HG02642 (cell line): Measurements from ENCODE around the gene USP17L13.
"Not testable (repeated sequence)": the region's sequence is repeated elsewhere in the genome, so short reads cannot be mapped to it uniquely, and the experiment has no call there.

Experiments used
- ATAC-seq: cut with Tn5 transposase; IDR thresholded peaks from one replicate; pipeline ENCODE4 v1.9.1; 2021; ENCODE audit warnings: mild to moderate bottlenecking; ENCODE audit not compliant: unreplicated experiment, poor library complexity

The USP17L13 gene

GRCh38 chr4:9224596-9224995 is at the start of gene USP17L13:
USP17L13 (plus strand) TSS chr4:9224896; CDS start chr4:9224896, 0 bp downstream.
- ATAC-seq, result not testable (repeated sequence)

GRCh38 chr4:9210357-9210756 is 14.3 kb upstream of the USP17L13 start, which contains the start of gene USP17L10:
USP17L10 (plus strand) TSS chr4:9210657; CDS start chr4:9210657, 0 bp downstream.
- ATAC-seq, result not testable (repeated sequence)

GRCh38 chr4:9214701-9215100 is 10.0 kb upstream of the USP17L13 start:
- ATAC-seq, result not testable (repeated sequence)

- not testable (repeated sequence) for ATAC-seq
These were observed 9.6 kb upstream of the USP17L13 start, which contains the start of gene USP17L11 for GRCh38 chr4:9215105-9215504. USP17L11 (plus strand) TSS chr4:9215405; CDS start chr4:9215405, 0 bp downstream.

- not testable (repeated sequence) for ATAC-seq
These were observed 4.8 kb upstream of the USP17L13 start, which contains the start of gene USP17L12 for GRCh38 chr4:9219852-9220251. USP17L12 (plus strand) TSS chr4:9220152; CDS start chr4:9220152, 0 bp downstream.

- ATAC-seq, result not testable (repeated sequence)
These were observed 5.6 kb downstream of the USP17L13 start for GRCh38 chr4:9230249-9230648.

- not testable (repeated sequence) for ATAC-seq
These were observed 9.4 kb downstream of the USP17L13 start, which contains the start of gene USP17L15 for GRCh38 chr4:9234085-9234484. USP17L15 (plus strand) TSS chr4:9234385; CDS start chr4:9234385, 0 bp downstream.

- ATAC-seq, result not testable (repeated sequence)
These were observed 13.8 kb downstream of the USP17L13 start for GRCh38 chr4:9238461-9238860.

GRCh38 chr4:9243579-9243978 is 18.9 kb downstream of the USP17L13 start, which contains the start of gene USP17L17:
USP17L17 (plus strand) TSS chr4:9243879; CDS start chr4:9243879, 0 bp downstream.
- not testable (repeated sequence) for ATAC-seq

- ATAC-seq, result not testable (repeated sequence)
These were observed 23.4 kb downstream of the USP17L13 start, which contains the start of gene USP17L18 for GRCh38 chr4:9247953-9248680. USP17L18 (plus strand) TSS chr4:9248630; CDS start chr4:9248630, 0 bp downstream.

- ATAC-seq, result not testable (repeated sequence)
These were observed 28.4 kb downstream of the USP17L13 start, which contains the start of gene USP17L19 for GRCh38 chr4:9253078-9253477. USP17L19 (plus strand) TSS chr4:9253378; CDS start chr4:9253378, 0 bp downstream.

GRCh38 chr4:9257824-9258223 is 33.1 kb downstream of the USP17L13 start, which contains the start of gene USP17L20:
USP17L20 (plus strand) TSS chr4:9258124; CDS start chr4:9258124, 0 bp downstream.
- ATAC-seq, result not testable (repeated sequence)

- ATAC-seq, result not testable (repeated sequence)
These were observed 37.9 kb downstream of the USP17L13 start, which contains the start of gene USP17L21 for GRCh38 chr4:9262572-9262971. USP17L21 (plus strand) TSS chr4:9262872; CDS start chr4:9262872, 0 bp downstream.

- not testable (repeated sequence) for ATAC-seq
These were observed 42.6 kb downstream of the USP17L13 start, which contains the start of gene USP17L22 for GRCh38 chr4:9267319-9267718. USP17L22 (plus strand) TSS chr4:9267619; CDS start chr4:9267619, 0 bp downstream.

GRCh38 chr4:9271719-9272118 is 47.0 kb downstream of the USP17L13 start:
- not testable (repeated sequence) for ATAC-seq
